Mesenchymal stem cell (in vitro differentiated cells and primary cell): ENCODE data around the gene KIFC3. TPM values are rescaled to one million over a fixed set of nuclear protein-coding genes. Genes with fewer than 3 reads are reported as not detected.
"Not testable (repeated sequence)": the region's sequence is repeated elsewhere in the genome, so short reads cannot be mapped to it uniquely, and the experiment has no call there.

Experiments used
- DNase-seq: peaks from one replicate; pipeline ENCODE4 v3.0.0-alpha.2; 2013
- H2AFZ ChIP-seq: one replicate; pipeline ENCODE4 v1.6.1; 2013; ENCODE audit warnings: low read depth, mild to moderate bottlenecking, control low read depth, inconsistent platforms, low read length, moderate library complexity
- H2AK5ac ChIP-seq: 2 replicates; pipeline ENCODE4 v1.6.1; 2013; ENCODE audit warnings: low read length, moderate library complexity, mild to moderate bottlenecking, inconsistent platforms; ENCODE audit not compliant: severe bottlenecking
- H2BK120ac ChIP-seq: one replicate; pipeline ENCODE4 v1.6.1; 2013; ENCODE audit warnings: low read depth, mild to moderate bottlenecking, inconsistent platforms, low read length, moderate library complexity
- H2BK12ac ChIP-seq, 2 experiments: one replicate each; pipeline ENCODE4 v1.6.1; 2013; ENCODE audit warnings: inconsistent platforms in 2 of 2, low read length in 2 of 2, mild to moderate bottlenecking in 2 of 2, moderate library complexity in 2 of 2, control low read depth in 1 of 2
- H2BK15ac ChIP-seq: one replicate; pipeline ENCODE4 v1.6.1; 2013; ENCODE audit warnings: mild to moderate bottlenecking, low read depth, inconsistent platforms; ENCODE audit not compliant: poor library complexity, severe bottlenecking
- H2BK5ac ChIP-seq: 2 replicates; pipeline ENCODE4 v1.6.1; 2013; ENCODE audit warnings: low read depth, mild to moderate bottlenecking, low read length, control low read depth, inconsistent platforms; ENCODE audit not compliant: poor library complexity, severe bottlenecking
- H3K14ac ChIP-seq, 2 experiments: one replicate each; pipeline ENCODE4 v1.6.1; 2013; ENCODE audit warnings: inconsistent platforms in 2 of 2, low read length in 2 of 2, control low read depth in 1 of 2, mild to moderate bottlenecking in 1 of 2, moderate library complexity in 1 of 2
- H3K18ac ChIP-seq, 2 experiments: one replicate each; pipeline ENCODE4 v1.6.1; 2013; ENCODE audit warnings: inconsistent platforms in 2 of 2, low read length in 2 of 2, control low read depth in 1 of 2, low read depth in 1 of 2, mild to moderate bottlenecking in 1 of 2
- H3K23ac ChIP-seq, 2 experiments: one replicate each; pipeline ENCODE4 v1.6.1; 2013; ENCODE audit warnings: inconsistent platforms in 2 of 2, low read length in 2 of 2, mild to moderate bottlenecking in 2 of 2, moderate library complexity in 2 of 2, control low read depth in 1 of 2
- H3K27ac ChIP-seq: 2 replicates; pipeline ENCODE4 v1.5.1; 2013; ENCODE audit warnings: mild to moderate bottlenecking, moderate library complexity, low read length, control low read depth, inconsistent platforms; ENCODE audit not compliant: poor library complexity, severe bottlenecking
- H3K27me3 ChIP-seq, 2 experiments: 2 replicates each; pipeline versions ENCODE4 v1.6.1 to v1.7.0; 2013; ENCODE audit warnings: low read length in 2 of 2, mild to moderate bottlenecking in 2 of 2, moderate library complexity in 2 of 2, control low read depth in 1 of 2, inconsistent platforms in 1 of 2; ENCODE audit not compliant: control insufficient read depth in 1 of 2, insufficient read depth in 1 of 2
- H3K36me3 ChIP-seq, 2 experiments: 2 replicates each; pipeline versions ENCODE4 v1.6.1 to v1.7.0; 2013; ENCODE audit warnings: low read length in 2 of 2, control low read depth in 1 of 2, inconsistent platforms in 1 of 2, low read depth in 1 of 2, mild to moderate bottlenecking in 1 of 2; ENCODE audit not compliant: insufficient read depth in 2 of 2, control insufficient read depth in 1 of 2
- H3K4ac ChIP-seq, 2 experiments: one replicate each; pipeline ENCODE4 v1.6.1; 2013; ENCODE audit warnings: inconsistent platforms in 2 of 2, low read length in 2 of 2, mild to moderate bottlenecking in 2 of 2, moderate library complexity in 2 of 2, control low read depth in 1 of 2, low read depth in 1 of 2
- H3K4me1 ChIP-seq: 2 replicates; pipeline ENCODE4 v1.6.1; 2013; ENCODE audit warnings: low read depth, low read length, control low read depth; ENCODE audit not compliant: control insufficient read depth, insufficient read depth
- H3K4me2 ChIP-seq: 2 replicates; pipeline ENCODE4 v1.6.1; 2013; ENCODE audit warnings: low read length, mild to moderate bottlenecking, inconsistent platforms; ENCODE audit not compliant: poor library complexity, severe bottlenecking
- H3K4me3 ChIP-seq, 2 experiments: 2 replicates each; pipeline versions ENCODE4 v1.5.1 to v1.7.0; 2013; ENCODE audit warnings: low read length in 2 of 2, mild to moderate bottlenecking in 2 of 2, control low read depth in 1 of 2, low read depth in 1 of 2; ENCODE audit not compliant: insufficient read depth in 1 of 2
- H3K79me1 ChIP-seq: replicated peaks from 2 replicates; pipeline ENCODE4 v1.6.1; 2013; ENCODE audit warnings: mild to moderate bottlenecking, control low read depth, low read length, inconsistent platforms; ENCODE audit not compliant: poor library complexity, severe bottlenecking
- H3K9ac ChIP-seq: 2 replicates; pipeline ENCODE4 v1.7.0; 2013; ENCODE audit warnings: mild to moderate bottlenecking, low read length, moderate library complexity
- H3K9me3 ChIP-seq: 2 replicates; pipeline ENCODE4 v1.7.0; 2013; ENCODE audit warnings: mild to moderate bottlenecking, low read length; ENCODE audit not compliant: control insufficient read depth
- H4K8ac ChIP-seq: one replicate; pipeline ENCODE4 v1.6.1; 2013; ENCODE audit warnings: inconsistent platforms, mild to moderate bottlenecking, low read length, moderate library complexity
- H4K91ac ChIP-seq: one replicate; pipeline ENCODE4 v1.6.1; 2013; ENCODE audit warnings: mild to moderate bottlenecking, low read length, inconsistent platforms
- WGBS: methylation state at CpG from one replicate; pipeline ENCODE4 v1.1.7; 2013; ENCODE audit warnings: mixed read lengths; 5-methylcytosine and 5-hydroxymethylcytosine counted together
- polyA plus RNA-seq, 2 experiments: library from polyadenylated mRNA; stranded (reverse); fragments of 200-250 nt; gene quantifications; one replicate each; pipeline ENCODE4 v1.2.3, GENCODE V29; 2013

KIFC3 gene
- 28.1 TPM for polyA plus RNA-seq (2013, experiment 1 of 2)
- polyA plus RNA-seq (2013, experiment 2 of 2), result 25.8 TPM

GRCh38 chr16:57802341-57803133, at the start of gene KIFC3:
Gene KIFC3, minus strand, starts transcription at chr16:57802491. Its CDS starts 4,248 bp downstream, at chr16:57798243.
- Histone ChIP-seq H3K9ac (peak within 1 kb of the TSS; percentile 89), H2BK12ac (peak within 1 kb of the TSS; percentile 72 to 94), H3K9me3 (no peaks in the 10 kb centered on the region), H3K23ac (peak within 1 kb of the TSS in 1 of 2 experiments; percentile 29), H2BK120ac (peak within 1 kb of the TSS; percentile 90), H3K27ac (peak within 1 kb of the TSS; percentile 94), H3K36me3 (peaks cover 0 to 20% of the 10 kb centered on the region in 2 experiments), H3K79me1 (peaks cover 2% of the 10 kb centered on the region), H4K91ac (peak within 1 kb of the TSS; percentile 71), H3K4me1 (peaks cover 27% of the 10 kb centered on the region), H2AFZ (peak within 1 kb of the TSS; percentile 84), H3K4me2 (peak within 1 kb of the TSS; percentile 92), H2BK5ac (peak within 1 kb of the TSS; percentile 98), H3K4me3 (peak within 1 kb of the TSS; percentile 70 to 88), H2AK5ac (peak within 1 kb of the TSS; percentile 100), H3K18ac (peak within 1 kb of the TSS; percentile 95 to 98), H2BK15ac (peak within 1 kb of the TSS; percentile 97), H3K27me3 (peaks cover 0 to 6% of the 10 kb centered on the region in 2 experiments), H4K8ac (peak within 1 kb of the TSS; percentile 95), H3K14ac (peak within 1 kb of the TSS; percentile 77 to 96), H3K4ac (peak within 1 kb of the TSS; percentile 81 to 93)
- peak; percentile 82 for DNase-seq
- WGBS, result 11% methylated on average over 68 of the region's 78 CpGs

GRCh38 chr16:57848181-57848580, 45.9 kb upstream of the KIFC3 start:
- Histone ChIP-seq H3K18ac (no peak overlapping the region), H2BK12ac (no peak overlapping the region), H3K79me1 (no peaks in the 10 kb centered on the region), H2BK15ac (no peak overlapping the region), H3K4me1 (peaks cover 31% of the 10 kb centered on the region), H2AK5ac (peak overlapping the region; percentile 57), H3K9ac (no peak overlapping the region), H3K27me3 (peaks cover 0 to 21% of the 10 kb centered on the region in 2 experiments), H3K27ac (no peak overlapping the region), H4K91ac (no peak overlapping the region), H3K4ac (no peak overlapping the region), H3K23ac (no peak overlapping the region), H3K9me3 (no peaks in the 10 kb centered on the region), H2AFZ (no peak overlapping the region), H3K4me2 (no peak overlapping the region), H3K4me3 (no peak overlapping the region), H3K14ac (no peak overlapping the region), H2BK120ac (no peak overlapping the region), H4K8ac (no peak overlapping the region), H3K36me3 (no peaks in the 10 kb centered on the region), H2BK5ac (no peak overlapping the region)
- no peak for DNase-seq
- 94% methylated on average over 5 of the region's 5 CpGs for WGBS

DNA sequence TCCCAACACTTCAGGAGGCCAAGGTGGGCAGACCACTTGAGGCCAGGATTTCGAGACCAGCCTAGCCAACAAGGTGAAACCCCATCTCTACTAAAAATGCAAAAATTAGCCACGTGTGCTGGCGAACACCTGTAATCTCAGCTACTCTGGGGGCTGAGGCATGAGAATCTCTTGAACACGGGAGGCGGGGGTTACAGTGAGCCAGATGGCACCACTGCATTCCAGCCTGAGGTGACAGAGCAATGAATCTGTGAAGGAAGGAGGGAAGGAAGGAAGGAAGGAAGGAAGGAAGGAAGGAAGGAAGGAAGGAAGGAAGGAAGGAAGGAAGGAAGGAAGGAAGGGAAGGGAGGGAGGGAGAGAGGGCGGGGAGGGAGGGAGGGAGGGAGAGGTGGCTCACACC, 44.6 kb upstream of the KIFC3 start:
- H3K4me2 ChIP-seq, H3K9ac ChIP-seq, DNase-seq, H3K9me3 ChIP-seq, H2BK12ac ChIP-seq, H4K8ac ChIP-seq, H3K18ac ChIP-seq, H4K91ac ChIP-seq, H3K36me3 ChIP-seq, H3K23ac ChIP-seq, H2BK120ac ChIP-seq, H3K4me3 ChIP-seq, H2BK15ac ChIP-seq, H3K79me1 ChIP-seq, H3K4ac ChIP-seq, H2AFZ ChIP-seq, H3K14ac ChIP-seq: not testable (repeated sequence)
- WGBS, result 59% methylated on average over 6 of the region's 6 CpGs
- Histone ChIP-seq H2AK5ac (peak overlapping the region; percentile 85), H3K4me1 (peaks cover 30% of the 10 kb centered on the region), H3K27ac (peak overlapping the region; percentile 62), H3K27me3 (peaks cover 0 to 21% of the 10 kb centered on the region in 2 experiments), H2BK5ac (peak overlapping the region; percentile 94)

DNA sequence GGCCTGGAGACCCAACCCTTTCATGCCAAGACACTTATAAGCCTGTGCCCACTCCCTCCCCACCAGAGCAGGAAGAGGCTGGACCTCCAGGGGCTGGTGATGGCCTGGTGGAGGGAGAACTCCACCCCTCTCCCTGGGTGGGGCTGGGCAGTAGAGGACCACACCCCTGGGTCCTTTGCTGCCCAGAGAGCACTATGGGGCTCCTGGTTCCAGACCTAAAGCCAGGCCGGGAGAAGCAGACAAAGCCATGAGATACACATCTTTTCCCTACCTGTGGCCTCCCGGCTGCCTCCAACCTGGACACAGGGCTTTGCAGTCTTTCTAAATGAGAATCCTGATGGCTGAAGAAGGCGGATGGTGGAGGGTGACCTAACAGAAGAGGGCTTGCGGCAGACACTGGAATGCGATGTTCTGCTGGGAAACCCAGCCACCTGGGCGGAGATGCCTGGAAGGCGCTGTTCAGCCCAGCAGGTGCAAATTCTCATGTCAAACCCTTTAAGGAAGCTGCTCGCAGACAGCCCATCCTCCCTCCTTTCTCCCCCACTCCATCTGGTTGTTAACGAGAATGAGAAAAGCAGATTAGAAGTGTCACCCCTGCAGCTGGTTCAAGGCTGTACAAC, 43.9 kb upstream of the KIFC3 start:
- no peak overlapping the region for H3K4me3 ChIP-seq
- peak overlapping the region; percentile 79 for H2AK5ac ChIP-seq
- peak overlapping the region; percentile 4 for H3K4me2 ChIP-seq
- DNase-seq, result no peak
- H3K14ac ChIP-seq, result no peak overlapping the region
- 12% methylated on average over 6 of the region's 9 CpGs for WGBS
- H2BK120ac ChIP-seq, result no peak overlapping the region
- H3K4me1 ChIP-seq, result peaks cover 34% of the 10 kb centered on the region
- no peak overlapping the region for H3K9ac ChIP-seq
- no peak overlapping the region for H3K18ac ChIP-seq
- no peak overlapping the region for H4K8ac ChIP-seq
- no peak overlapping the region for H3K23ac ChIP-seq
- no peak overlapping the region for H2AFZ ChIP-seq
- no peaks in the 10 kb centered on the region for H3K79me1 ChIP-seq
- peaks cover 0 to 21% of the 10 kb centered on the region in 2 experiments for H3K27me3 ChIP-seq
- H2BK12ac ChIP-seq, result no peak overlapping the region
- H3K36me3 ChIP-seq, result no peaks in the 10 kb centered on the region
- H3K4ac ChIP-seq, result no peak overlapping the region
- H3K9me3 ChIP-seq, result no peaks in the 10 kb centered on the region
- no peak overlapping the region for H2BK15ac ChIP-seq
- peak overlapping the region; percentile 62 for H3K27ac ChIP-seq
- H2BK5ac ChIP-seq, result peak overlapping the region; percentile 71
- H4K91ac ChIP-seq, result no peak overlapping the region
